Measurements from ENCODE around the gene SURF1. TPM values are rescaled to one million over a fixed set of nuclear protein-coding genes. Genes with fewer than 3 reads are reported as not detected.
"Not testable (repeated sequence)": the region's sequence is repeated elsewhere in the genome, so short reads cannot be mapped to it uniquely, and the experiment has no call there.

Gene SURF1
- total and polyA plus RNA-seq, 9 of the 15 experiments (the other 6 are each of a cell fraction or from before 2014, with no cell fraction given) = 16.1 to 31.3 (median 20.9) TPM

DNA sequence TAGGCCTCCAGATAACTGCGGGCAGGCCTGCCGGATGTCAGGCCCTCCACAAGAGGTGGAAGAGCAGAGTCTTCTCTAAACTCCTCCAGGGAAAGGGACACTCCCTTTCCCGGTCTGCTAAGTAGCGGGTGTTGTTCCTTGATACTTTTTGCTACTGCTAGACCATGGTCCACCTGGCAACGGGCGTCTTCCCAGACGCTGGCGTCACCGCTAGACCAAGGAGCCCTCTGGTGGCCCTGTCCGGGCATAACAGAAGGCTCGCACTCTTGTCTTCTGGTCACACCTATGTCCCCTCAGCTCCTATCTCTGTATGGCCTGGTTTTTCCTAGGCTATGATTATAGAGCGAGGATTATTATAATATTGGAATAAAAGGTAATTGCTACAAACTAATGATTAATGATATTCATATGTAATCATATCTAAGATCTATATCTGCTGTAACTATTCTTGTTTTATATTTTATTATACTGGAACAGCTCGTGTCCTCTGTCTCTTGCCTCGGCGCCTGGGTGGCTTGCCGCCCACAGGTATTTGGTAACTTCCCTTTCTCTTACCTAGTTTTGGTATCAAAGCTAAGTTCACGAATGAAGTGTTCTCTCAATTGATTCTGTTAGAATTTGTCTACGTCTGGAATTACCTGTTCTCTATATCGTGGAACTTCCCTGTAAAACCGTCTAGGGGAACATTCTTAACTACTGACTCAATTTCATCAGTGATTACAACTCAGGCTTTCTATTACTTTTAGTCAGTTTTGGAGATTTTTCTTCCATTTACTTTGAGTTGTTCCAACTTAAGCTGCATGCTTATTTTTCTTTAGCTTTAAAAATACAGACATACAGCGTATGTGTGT is 26.8 kb downstream of the SURF1 start (continued):
- TF ChIP-seq SMC3 (conservative IDR thresholded peaks at IDR 0.05; ENCODE audit: insufficient read depth, low read depth, low read length) (peak; percentile 62), ATF1 (tag; IDR thresholded peaks at IDR 0.05) (peak; percentile 77), CC2D1A (IDR thresholded peaks at IDR 0.05) (peak; percentile 76), REST (IDR thresholded peaks at IDR 0.05; ENCODE audit: borderline replicate concordance) (peak; percentile 90), ILF3 (IDR thresholded peaks at IDR 0.05; ENCODE audit: borderline replicate concordance) (peak; percentile 70; the same call in 1 of the 2 replicates), RAD21 (CRISPR knock-in tag; conservative IDR thresholded peaks at IDR 0.05 in 1 of 2, IDR thresholded peaks at IDR 0.05 in 1 of 2) (peak; percentile 90 to 97), ZBTB33 (CRISPR knock-in tag; IDR thresholded peaks at IDR 0.05) (peak; percentile 62; the same call in 1 of the 2 replicates), NCOR1 (IDR thresholded peaks at IDR 0.05) (0 out of 2 replicates have a peak, but pooled peaks have one; percentile 6), FOSL1 (tag; conservative IDR thresholded peaks at IDR 0.05) (0 out of 2 replicates have a peak, but pooled peaks have one; percentile 24)
- TF ChIP-seq ATF1 (CRISPR knock-in tag; IDR thresholded peaks at IDR 0.05); REST (CRISPR knock-in tag; IDR thresholded peaks at IDR 0.05; ENCODE audit: low read depth): not testable (repeated sequence)
- TF ChIP-seq, protein P1, sequence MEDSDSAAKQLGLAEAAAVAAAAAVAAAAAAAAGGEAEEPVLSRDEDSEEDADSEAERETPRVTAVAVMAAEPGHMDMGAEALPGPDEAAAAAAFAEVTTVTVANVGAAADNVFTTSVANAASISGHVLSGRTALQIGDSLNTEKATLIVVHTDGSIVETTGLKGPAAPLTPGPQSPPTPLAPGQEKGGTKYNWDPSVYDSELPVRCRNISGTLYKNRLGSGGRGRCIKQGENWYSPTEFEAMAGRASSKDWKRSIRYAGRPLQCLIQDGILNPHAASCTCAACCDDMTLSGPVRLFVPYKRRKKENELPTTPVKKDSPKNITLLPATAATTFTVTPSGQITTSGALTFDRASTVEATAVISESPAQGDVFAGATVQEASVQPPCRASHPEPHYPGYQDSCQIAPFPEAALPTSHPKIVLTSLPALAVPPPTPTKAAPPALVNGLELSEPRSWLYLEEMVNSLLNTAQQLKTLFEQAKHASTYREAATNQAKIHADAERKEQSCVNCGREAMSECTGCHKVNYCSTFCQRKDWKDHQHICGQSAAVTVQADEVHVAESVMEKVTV (CRISPR knock-in tag; IDR thresholded peaks at IDR 0.05) = peak; percentile 86
- TF ChIP-seq, protein P2, sequence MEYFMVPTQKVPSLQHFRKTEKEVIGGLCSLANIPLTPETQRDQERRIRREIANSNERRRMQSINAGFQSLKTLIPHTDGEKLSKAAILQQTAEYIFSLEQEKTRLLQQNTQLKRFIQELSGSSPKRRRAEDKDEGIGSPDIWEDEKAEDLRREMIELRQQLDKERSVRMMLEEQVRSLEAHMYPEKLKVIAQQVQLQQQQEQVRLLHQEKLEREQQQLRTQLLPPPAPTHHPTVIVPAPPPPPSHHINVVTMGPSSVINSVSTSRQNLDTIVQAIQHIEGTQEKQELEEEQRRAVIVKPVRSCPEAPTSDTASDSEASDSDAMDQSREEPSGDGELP (CRISPR knock-in tag; IDR thresholded peaks at IDR 0.05; ENCODE audit: borderline replicate concordance) = peak; percentile 48
